Sigmoid colon (tissue), 7 donors: ENCODE data around the gene CYB561D1. TPM values are rescaled to one million over a fixed set of nuclear protein-coding genes. Genes with fewer than 3 reads are reported as not detected.

ENCODE experiments used
- DNase-seq: peaks from one replicate; pipeline ENCODE4 v3.0.0-alpha.2; 2019
- H3K27ac ChIP-seq, 4 donors: fragments of 200-600 bp; sonication (generic); one replicate each; pipeline ENCODE4 v1.5.1; 2016 to 2019; ENCODE audit warnings: mild to moderate bottlenecking in 1 of 4
- H3K27me3 ChIP-seq, 3 donors: fragments of 200-600 bp; sonication (generic); one replicate each; pipeline ENCODE4 v1.5.1; 2019; ENCODE audit warnings: mild to moderate bottlenecking in 1 of 3
- H3K36me3 ChIP-seq, 4 donors: fragments of 200-600 bp; sonication (generic); one replicate each; pipeline ENCODE4 v1.5.1; 2016 to 2019
- H3K4me1 ChIP-seq, 4 donors: fragments of 200-600 bp; sonication (generic); one replicate each; pipeline ENCODE4 v1.5.1; 2017 to 2019
- H3K4me3 ChIP-seq, 4 donors: fragments of 200-600 bp; sonication (generic); one replicate each; pipeline ENCODE4 v1.5.1; 2017 to 2019; ENCODE audit warnings: mild to moderate bottlenecking in 2 of 4, moderate library complexity in 1 of 4
- H3K9me3 ChIP-seq, 4 donors: fragments of 200-600 bp in 3 of 4; sonication (generic) in 3 of 4; one replicate each; pipeline versions ENCODE4 v1.5.1 to v1.6.1; 2013 to 2019
- EP300 ChIP-seq, 4 donors: sonication (generic); formaldehyde crosslinking; IDR thresholded peaks; one replicate each; pipeline ENCODE4 v1.6.1; 2017; ENCODE audit warnings: antibody characterized with exemption in 4 of 4
- POLR2A ChIP-seq, 2 donors: fragments of 450-650 bp; IDR thresholded peaks; one replicate each; pipeline ENCODE4 v1.6.1; 2016; ENCODE audit warnings: antibody characterized with exemption in 2 of 2, mild to moderate bottlenecking in 2 of 2, moderate library complexity in 2 of 2
- POLR2AphosphoS5 ChIP-seq, 4 donors: sonication (generic); formaldehyde crosslinking; IDR thresholded peaks; one replicate each; pipeline ENCODE4 v1.6.1; 2017; ENCODE audit warnings: antibody characterized with exemption in 4 of 4
- WGBS, 2 donors: extraction: QIAGEN DNeasy Blood & Tissue Kit; methylation state at CpG; one replicate each; pipeline ENCODE4 v1.1.7; 2013; 5-methylcytosine and 5-hydroxymethylcytosine counted together
- intact Hi-C: fragments of 100-400 bp; cut with DNase I; formaldehyde crosslinking; loops from one replicate; pipeline ENCODE4 v1.15.1; 2023
- polyA plus RNA-seq, 3 donors: library from polyadenylated mRNA; stranded (reverse); fragments of 200-250 nt; gene quantifications; one replicate each; pipeline ENCODE4 v1.2.3, GENCODE V29; 2013
- total RNA-seq, 4 donors: library from RNA; depleted of rRNA; stranded (reverse); fragments of >200 nt; gene quantifications; one replicate each; pipeline ENCODE4 v1.1.0, GENCODE V29; 2016
- TF ChIP-seq, protein P1 (sequence below), 4 experiments: fragments of 450-650 bp in 3 of 4; fragments of 200-600 bp in 1 of 4; IDR thresholded peaks; one replicate each; pipeline ENCODE4 v1.5.1; 2016 to 2019; ENCODE audit warnings: antibody characterized with exemption in 4 of 4, mild to moderate bottlenecking in 3 of 4, moderate library complexity in 2 of 4
- donor health status: healthy with polysubstance abuse.
- donor health status: Bipolar disorder and iron deficiency.
- donor health status: healthy.

Gene CYB561D1
- total and polyA plus RNA-seq, 7 donors: 1.8 to 12.5 (median 5.2) TPM

DNA sequence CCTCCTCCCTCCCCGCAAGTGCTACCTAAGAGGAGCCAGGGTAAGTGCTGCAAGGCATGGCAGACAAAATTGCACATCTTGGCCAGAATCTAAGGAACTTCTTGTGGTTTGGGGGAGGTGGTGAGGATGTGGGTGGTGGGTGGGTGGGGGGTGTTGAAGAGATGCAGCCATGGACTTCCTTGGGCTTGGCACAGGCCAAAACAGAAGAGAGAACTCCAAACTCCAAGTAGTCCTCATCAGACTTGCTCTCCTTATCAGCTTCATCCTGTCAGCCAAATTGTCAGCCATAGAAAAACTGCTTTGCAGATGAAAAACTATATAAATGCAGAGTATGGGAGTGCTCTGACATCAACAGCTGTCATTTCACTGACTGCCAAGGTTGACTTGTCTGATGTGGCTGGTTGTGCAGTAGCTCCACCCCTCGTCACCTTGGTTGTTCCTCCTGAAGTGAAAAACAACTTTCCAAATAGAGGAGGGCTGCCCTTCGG lies 8.5 kb downstream of the CYB561D1 start:
- no peaks in the 10 kb centered on the region for H3K9me3 ChIP-seq
- H3K27ac ChIP-seq: peak overlapping the region; percentile 63 to 81 (median 71)
- no peak overlapping the region for H3K4me3 ChIP-seq
- peaks cover 0 to 55% (median 42%) of the 10 kb centered on the region in 4 donors for H3K4me1 ChIP-seq
- H3K27me3 ChIP-seq: no peaks in the 10 kb centered on the region
- H3K36me3 ChIP-seq: peaks cover 0 to 8% (median 3%) of the 10 kb centered on the region in 4 donors
- WGBS, 2 donors: 71 to 85% methylated on average over 3 of the region's 3 CpGs
- intact Hi-C loops: no loop called here
- DNase-seq: no peak
- TF ChIP-seq POLR2A (IDR thresholded peaks at IDR 0.05) (no peak), EP300 (IDR thresholded peaks at IDR 0.05) (no peak), POLR2AphosphoS5 (IDR thresholded peaks at IDR 0.05) (no peak)
- TF ChIP-seq, protein P1, sequence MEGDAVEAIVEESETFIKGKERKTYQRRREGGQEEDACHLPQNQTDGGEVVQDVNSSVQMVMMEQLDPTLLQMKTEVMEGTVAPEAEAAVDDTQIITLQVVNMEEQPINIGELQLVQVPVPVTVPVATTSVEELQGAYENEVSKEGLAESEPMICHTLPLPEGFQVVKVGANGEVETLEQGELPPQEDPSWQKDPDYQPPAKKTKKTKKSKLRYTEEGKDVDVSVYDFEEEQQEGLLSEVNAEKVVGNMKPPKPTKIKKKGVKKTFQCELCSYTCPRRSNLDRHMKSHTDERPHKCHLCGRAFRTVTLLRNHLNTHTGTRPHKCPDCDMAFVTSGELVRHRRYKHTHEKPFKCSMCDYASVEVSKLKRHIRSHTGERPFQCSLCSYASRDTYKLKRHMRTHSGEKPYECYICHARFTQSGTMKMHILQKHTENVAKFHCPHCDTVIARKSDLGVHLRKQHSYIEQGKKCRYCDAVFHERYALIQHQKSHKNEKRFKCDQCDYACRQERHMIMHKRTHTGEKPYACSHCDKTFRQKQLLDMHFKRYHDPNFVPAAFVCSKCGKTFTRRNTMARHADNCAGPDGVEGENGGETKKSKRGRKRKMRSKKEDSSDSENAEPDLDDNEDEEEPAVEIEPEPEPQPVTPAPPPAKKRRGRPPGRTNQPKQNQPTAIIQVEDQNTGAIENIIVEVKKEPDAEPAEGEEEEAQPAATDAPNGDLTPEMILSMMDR (IDR thresholded peaks at IDR 0.05): no peak

DNA sequence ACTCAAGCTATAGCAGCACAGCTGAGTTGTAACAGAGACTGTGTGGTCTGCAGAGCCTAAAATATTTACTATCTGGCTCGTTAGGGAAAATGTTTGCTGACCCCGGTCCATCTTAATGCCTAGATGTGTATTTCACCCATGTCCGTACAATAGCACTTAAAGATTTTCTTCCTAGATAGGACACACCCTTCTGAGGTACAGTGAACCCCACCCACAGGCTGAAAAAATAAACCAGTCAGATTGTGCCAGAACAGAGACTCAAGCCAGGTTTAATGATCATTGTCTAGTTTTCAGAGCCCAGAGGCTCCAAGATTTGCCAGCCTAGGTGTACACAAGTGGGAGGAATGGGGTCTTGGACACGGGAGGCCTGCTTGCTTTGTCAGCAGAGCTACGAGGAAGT lies 10.0 kb downstream of the CYB561D1 start:
- Histone ChIP-seq H3K27ac (peak overlapping the region in 2 of 4 donors; percentile 20 to 25), H3K27me3 (no peaks in the 10 kb centered on the region), H3K4me1 (peaks cover 0 to 52% (median 48%) of the 10 kb centered on the region in 4 donors), H3K36me3 (no peaks in the 10 kb centered on the region), H3K4me3 (no peak overlapping the region), H3K9me3 (no peaks in the 10 kb centered on the region)
- intact Hi-C loops: no loop called here
- 11 to 45% methylated on average over 5 of the region's 5 CpGs for WGBS, 2 donors
- no peak for DNase-seq
- no peak for TF ChIP-seq POLR2AphosphoS5 (IDR thresholded peaks at IDR 0.05)
- no peak for TF ChIP-seq POLR2A (IDR thresholded peaks at IDR 0.05)
- no peak for TF ChIP-seq EP300 (IDR thresholded peaks at IDR 0.05)
- TF ChIP-seq, protein P1 (IDR thresholded peaks at IDR 0.05): no peak

DNA sequence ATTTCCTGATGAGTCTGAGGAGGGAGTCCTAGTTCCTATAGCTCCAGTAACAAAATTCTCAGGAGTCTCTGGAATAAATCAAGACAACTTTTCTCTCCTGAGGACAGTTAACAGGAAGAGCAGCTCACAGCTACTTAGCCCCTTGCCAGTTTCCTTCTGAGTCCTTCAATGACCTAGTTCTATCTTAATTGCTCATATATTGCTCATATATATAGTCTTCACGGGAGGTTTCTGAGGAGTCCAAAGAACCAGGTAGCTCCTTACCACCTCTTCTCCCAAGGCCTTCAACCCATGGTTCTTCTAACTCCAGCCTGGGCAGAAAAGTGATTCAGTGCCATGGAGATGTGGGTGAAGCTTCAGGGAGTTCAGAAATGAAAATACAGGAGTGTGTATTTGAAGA lies 11.1 kb downstream of the CYB561D1 start:
- no peak for DNase-seq
- Histone ChIP-seq H3K27ac (no peak overlapping the region), H3K27me3 (no peaks in the 10 kb centered on the region), H3K4me3 (no peak overlapping the region), H3K4me1 (peaks cover 0 to 48% (median 43%) of the 10 kb centered on the region in 4 donors), H3K9me3 (no peaks in the 10 kb centered on the region), H3K36me3 (no peaks in the 10 kb centered on the region)
- WGBS, 2 donors: 32 to 76% methylated on average over 1 of the region's 1 CpG
- TF ChIP-seq, protein P1 (IDR thresholded peaks at IDR 0.05): no peak
- TF ChIP-seq EP300 (IDR thresholded peaks at IDR 0.05): no peak
- no peak for TF ChIP-seq POLR2A (IDR thresholded peaks at IDR 0.05)
- TF ChIP-seq POLR2AphosphoS5 (IDR thresholded peaks at IDR 0.05): no peak
- intact Hi-C loops: no loop called here

DNA sequence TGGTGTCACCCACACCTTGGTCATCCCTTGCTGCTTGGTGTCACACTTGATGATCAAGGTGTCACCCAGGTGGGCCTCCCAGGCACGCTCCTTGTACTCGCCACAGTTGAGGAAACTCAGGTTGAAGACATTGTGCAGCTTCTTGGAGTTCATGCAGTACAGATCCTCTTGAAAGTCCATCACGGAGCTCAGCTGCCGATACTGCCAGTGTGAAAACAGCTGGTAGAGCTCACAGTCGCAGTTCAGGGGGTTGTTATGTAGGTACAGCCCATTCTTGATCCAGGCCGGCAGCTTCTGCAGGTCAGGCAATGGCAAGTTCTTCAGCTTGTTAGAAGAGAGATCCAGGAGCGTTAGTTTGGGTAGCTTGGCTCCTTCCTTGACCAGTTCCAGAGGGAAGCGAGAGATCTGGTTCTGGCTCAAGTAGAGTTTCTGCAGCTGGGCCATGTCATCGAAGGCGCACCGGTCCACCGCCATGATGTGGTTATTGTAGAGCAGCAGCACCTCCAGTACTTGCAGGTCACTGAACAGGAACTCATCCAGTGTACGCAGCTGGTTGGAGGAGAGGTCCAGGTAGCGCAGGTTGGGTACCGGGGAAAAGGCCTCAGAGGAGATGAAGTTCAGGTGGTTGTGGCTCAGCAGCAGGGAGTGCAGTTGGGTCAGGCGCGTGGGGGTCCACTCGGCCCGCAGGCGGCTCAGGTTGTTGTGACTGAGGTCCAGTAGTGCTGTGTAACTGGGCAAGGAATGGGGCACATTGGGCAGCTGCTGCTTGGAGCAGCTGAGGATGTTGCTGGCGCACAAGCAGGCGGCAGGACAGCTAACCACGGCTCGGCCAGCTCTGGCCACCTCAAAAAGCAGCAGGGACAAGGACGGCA lies 14.3 kb downstream of the CYB561D1 start:
- Histone ChIP-seq H3K27ac (peak overlapping the region in 2 of 4 donors; percentile 66 to 80), H3K4me3 (peak overlapping the region; percentile 48 to 97 (median 86)), H3K9me3 (no peaks in the 10 kb centered on the region), H3K27me3 (no peaks in the 10 kb centered on the region), H3K4me1 (peaks cover 0 to 30% (median 27%) of the 10 kb centered on the region in 4 donors), H3K36me3 (no peaks in the 10 kb centered on the region)
- TF ChIP-seq POLR2A (IDR thresholded peaks at IDR 0.05): no peak
- no peak for TF ChIP-seq EP300 (IDR thresholded peaks at IDR 0.05)
- TF ChIP-seq, protein P1 (IDR thresholded peaks at IDR 0.05): no peak
- no peak for TF ChIP-seq POLR2AphosphoS5 (IDR thresholded peaks at IDR 0.05)
- WGBS, 2 donors: 94% methylated on average over 25 of the region's 25 CpGs
- DNase-seq: peak; percentile 54
- intact Hi-C loops: no loop called here
